HG02610 (cell line): ENCODE data around the gene HAGHL.
"Not testable (repeated sequence)": the region's sequence is repeated elsewhere in the genome, so short reads cannot be mapped to it uniquely, and the experiment has no call there.

Experiments used
- ATAC-seq: cut with Tn5 transposase; IDR thresholded peaks from one replicate; pipeline ENCODE4 v1.9.1; 2021; ENCODE audit warnings: mild to moderate bottlenecking, moderate library complexity; ENCODE audit not compliant: unreplicated experiment

Gene HAGHL

GRCh38 chr16:687499-687898, 39.4 kb upstream of the HAGHL start:
- ATAC-seq, result no peak

- no peak for ATAC-seq
Observed at GRCh38 chr16:689175-689897, 37.6 kb upstream of the HAGHL start.

- ATAC-seq, result not testable (repeated sequence)
Observed at GRCh38 chr16:691242-691641, 35.7 kb upstream of the HAGHL start.

- ATAC-seq, result no peak
Observed at GRCh38 chr16:692356-693108, 34.4 kb upstream of the HAGHL start.

- no peak for ATAC-seq
Observed at GRCh38 chr16:693364-693763, 33.5 kb upstream of the HAGHL start.

- ATAC-seq, result no peak
Observed at GRCh38 chr16:693766-694165, 33.1 kb upstream of the HAGHL start.

- ATAC-seq, result no peak
Observed at GRCh38 chr16:694187-694862, 32.6 kb upstream of the HAGHL start.

- no peak for ATAC-seq
Observed at GRCh38 chr16:694863-695354, 32.0 kb upstream of the HAGHL start.

GRCh38 chr16:695355-696089, 31.4 kb upstream of the HAGHL start:
- ATAC-seq, result no peak

- ATAC-seq, result no peak
Observed at GRCh38 chr16:698911-699671, 27.8 kb upstream of the HAGHL start.

GRCh38 chr16:700684-701584, 26.0 kb upstream of the HAGHL start:
- ATAC-seq, result no peak

GRCh38 chr16:702341-702740, 24.6 kb upstream of the HAGHL start:
- ATAC-seq, result no peak

- no peak for ATAC-seq
Observed at GRCh38 chr16:703406-703805, 23.5 kb upstream of the HAGHL start.

- no peak for ATAC-seq
Observed at GRCh38 chr16:704047-704446, 22.9 kb upstream of the HAGHL start.

- ATAC-seq, result no peak
Observed at GRCh38 chr16:704552-705380, 22.1 kb upstream of the HAGHL start.

- ATAC-seq, result no peak
Observed at GRCh38 chr16:705431-706188, 21.3 kb upstream of the HAGHL start, which contains the start of gene FBXL16. TSS of gene FBXL16 (minus strand) at chr16:705801. CDS start at chr16:697405, 8,396 bp downstream.

GRCh38 chr16:706189-707061, 20.5 kb upstream of the HAGHL start:
- no peak for ATAC-seq
